Transverse colon (tissue), 4 donors: ENCODE results near the gene NPC1L1. TPM values are rescaled to one million over a fixed set of nuclear protein-coding genes. Genes with fewer than 3 reads are reported as not detected.

Experiments
- DNase-seq: peaks from one replicate; pipeline ENCODE4 v3.0.0-alpha.2; 2019
- H3K27ac ChIP-seq, 4 donors: fragments of 200-600 bp; sonication (generic); 2 replicates each; pipeline ENCODE4 v1.5.1; 2016 to 2018; ENCODE audit warnings: inconsistent platforms in 4 of 4
- H3K27me3 ChIP-seq: fragments of 200-600 bp; sonication (generic); 2 replicates; pipeline ENCODE4 v1.5.1; 2017; ENCODE audit warnings: inconsistent platforms
- H3K36me3 ChIP-seq, 4 donors: fragments of 200-600 bp; sonication (generic); 2 replicates each; pipeline ENCODE4 v1.5.1; 2017 to 2019; ENCODE audit warnings: inconsistent platforms in 4 of 4
- H3K4me1 ChIP-seq, 4 donors: fragments of 200-600 bp; sonication (generic); 2 replicates each; pipeline ENCODE4 v1.5.1; 2017 to 2020; ENCODE audit warnings: inconsistent platforms in 4 of 4
- H3K4me3 ChIP-seq, 4 donors: fragments of 200-600 bp; sonication (generic); 1 replicate in 1 of 4; 2 replicates in 3 of 4; pipeline versions ENCODE4 v1.5.1 to v1.6.1; 2017 to 2019; ENCODE audit warnings: inconsistent platforms in 4 of 4
- H3K9me3 ChIP-seq, 2 donors: fragments of 200-600 bp; sonication (generic); 2 replicates each; pipeline ENCODE4 v1.5.1; 2017 to 2019; ENCODE audit warnings: inconsistent platforms in 2 of 2
- EP300 ChIP-seq: sonication (generic); formaldehyde crosslinking; IDR thresholded peaks from one replicate; pipeline ENCODE4 v1.6.1; 2017; ENCODE audit warnings: antibody characterized with exemption, low read depth
- POLR2A ChIP-seq: fragments of 450-650 bp; IDR thresholded peaks from one replicate; pipeline ENCODE4 v1.6.1; 2016; ENCODE audit warnings: antibody characterized with exemption, mild to moderate bottlenecking, moderate library complexity
- POLR2AphosphoS5 ChIP-seq, 3 donors: sonication (generic); formaldehyde crosslinking; IDR thresholded peaks; one replicate each; pipeline ENCODE4 v1.6.1; 2016; ENCODE audit warnings: antibody characterized with exemption in 3 of 3
- WGBS, 2 donors: methylation state at CpG; one replicate each; pipeline ENCODE4 v1.1.5; 2018; ENCODE audit warnings: low coverage in 1 of 2; 5-methylcytosine and 5-hydroxymethylcytosine counted together
- in situ Hi-C, 4 donors: fragments of 200-750 bp; cut with MboI; loops; one replicate each; pipeline versions ENCODE4 v1.15.0 to v1.15.1; 2017; ENCODE audit warnings: low sequenced_read_pairs in 3 of 4, low pct_ligation_motif_present in 1 of 4, low pct_unique_long_range_greater_than_20kb in 1 of 4
- intact Hi-C: fragments of 100-400 bp; cut with DNase I; formaldehyde crosslinking; loops from one replicate; pipeline ENCODE4 v1.15.1; 2023; ENCODE audit warnings: low total_unique reads
- total RNA-seq, 4 donors: library from RNA; depleted of rRNA; stranded (reverse); fragments of >200 nt; gene quantifications; one replicate each; pipeline ENCODE4 v1.1.0, GENCODE V29; 2016
- TF ChIP-seq, protein P1 (sequence below), 5 experiments: fragments of 200-600 bp in 3 of 5; fragments of 450-650 bp in 2 of 5; sonication (generic) in 3 of 5; IDR thresholded peaks; 1 replicate in 2 of 5; 2 replicates in 3 of 5; pipeline ENCODE4 v1.5.1; 2016 to 2017; ENCODE audit warnings: antibody characterized with exemption in 5 of 5, inconsistent platforms in 3 of 5, mild to moderate bottlenecking in 2 of 5, moderate library complexity in 1 of 5

NPC1L1 gene
- total RNA-seq, 4 donors from 2014 or later: 0.48 TPM; not detected in 3

DNA sequence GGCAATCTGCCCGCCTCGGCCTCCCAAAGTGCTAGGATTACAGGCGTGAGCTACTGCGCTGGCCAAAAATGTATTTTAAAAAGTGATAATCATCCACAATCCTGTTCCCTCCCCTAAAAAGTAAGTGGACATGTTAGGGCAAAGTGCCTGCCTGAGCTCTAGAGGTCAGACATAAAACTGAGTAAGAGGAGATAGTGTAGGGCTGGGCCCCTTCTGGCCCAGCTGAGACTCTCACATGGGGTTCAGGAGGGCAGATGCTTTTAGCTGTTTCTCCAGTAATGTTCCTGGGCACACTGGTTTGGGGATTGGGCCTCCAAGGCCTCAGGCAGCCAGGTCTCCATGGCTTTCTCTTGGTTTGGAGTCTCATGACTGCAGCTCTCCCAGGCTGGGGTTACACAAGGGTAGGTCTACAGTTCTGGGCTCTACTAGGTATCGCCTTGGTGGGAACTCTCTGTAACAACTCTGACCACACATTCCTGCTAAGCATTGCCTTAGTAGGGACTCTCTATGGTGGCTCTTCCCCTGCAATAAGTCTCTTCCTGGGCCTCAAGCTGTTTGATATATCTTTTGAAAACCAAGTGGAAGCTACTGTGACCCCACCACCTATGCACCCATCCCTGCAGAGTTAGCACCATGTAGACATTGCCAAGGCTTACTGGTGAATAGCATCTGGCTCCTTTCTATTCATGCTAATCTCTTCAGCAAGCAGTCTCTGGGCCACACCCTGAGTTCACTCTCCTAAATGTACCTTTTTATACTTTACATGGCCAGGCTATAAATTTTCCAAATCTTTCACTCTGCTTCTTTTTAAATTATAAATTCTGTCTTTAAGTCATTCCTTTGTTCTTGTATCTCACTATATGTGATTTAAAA, 43.7 kb downstream of the NPC1L1 start:
- TF ChIP-seq, protein P1, sequence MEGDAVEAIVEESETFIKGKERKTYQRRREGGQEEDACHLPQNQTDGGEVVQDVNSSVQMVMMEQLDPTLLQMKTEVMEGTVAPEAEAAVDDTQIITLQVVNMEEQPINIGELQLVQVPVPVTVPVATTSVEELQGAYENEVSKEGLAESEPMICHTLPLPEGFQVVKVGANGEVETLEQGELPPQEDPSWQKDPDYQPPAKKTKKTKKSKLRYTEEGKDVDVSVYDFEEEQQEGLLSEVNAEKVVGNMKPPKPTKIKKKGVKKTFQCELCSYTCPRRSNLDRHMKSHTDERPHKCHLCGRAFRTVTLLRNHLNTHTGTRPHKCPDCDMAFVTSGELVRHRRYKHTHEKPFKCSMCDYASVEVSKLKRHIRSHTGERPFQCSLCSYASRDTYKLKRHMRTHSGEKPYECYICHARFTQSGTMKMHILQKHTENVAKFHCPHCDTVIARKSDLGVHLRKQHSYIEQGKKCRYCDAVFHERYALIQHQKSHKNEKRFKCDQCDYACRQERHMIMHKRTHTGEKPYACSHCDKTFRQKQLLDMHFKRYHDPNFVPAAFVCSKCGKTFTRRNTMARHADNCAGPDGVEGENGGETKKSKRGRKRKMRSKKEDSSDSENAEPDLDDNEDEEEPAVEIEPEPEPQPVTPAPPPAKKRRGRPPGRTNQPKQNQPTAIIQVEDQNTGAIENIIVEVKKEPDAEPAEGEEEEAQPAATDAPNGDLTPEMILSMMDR (IDR thresholded peaks at IDR 0.05): no peak
- TF ChIP-seq EP300 (no peak), POLR2AphosphoS5 (IDR thresholded peaks at IDR 0.05) (no peak), POLR2A (no peak)
- no peak for DNase-seq
- intact Hi-C loops (no loop called here), in situ Hi-C loops (loop anchor here in 2 of 4 donors (25.0 kb wide), 1 partner anchor 260 kb away; no protein-coding TSS in a partner anchor)
- Histone ChIP-seq H3K36me3 (no peaks in the 10 kb centered on the region), H3K9me3 (no peaks in the 10 kb centered on the region), H3K4me3 (no peak overlapping the region), H3K27me3 (peaks cover 9% of the 10 kb centered on the region), H3K27ac (no peak overlapping the region), H3K4me1 (no peaks in the 10 kb centered on the region)
- 94% methylated on average over 5 of the region's 5 CpGs; no CpG with 5 or more reads in 1 of the 2 donors for WGBS, 2 donors

DNA sequence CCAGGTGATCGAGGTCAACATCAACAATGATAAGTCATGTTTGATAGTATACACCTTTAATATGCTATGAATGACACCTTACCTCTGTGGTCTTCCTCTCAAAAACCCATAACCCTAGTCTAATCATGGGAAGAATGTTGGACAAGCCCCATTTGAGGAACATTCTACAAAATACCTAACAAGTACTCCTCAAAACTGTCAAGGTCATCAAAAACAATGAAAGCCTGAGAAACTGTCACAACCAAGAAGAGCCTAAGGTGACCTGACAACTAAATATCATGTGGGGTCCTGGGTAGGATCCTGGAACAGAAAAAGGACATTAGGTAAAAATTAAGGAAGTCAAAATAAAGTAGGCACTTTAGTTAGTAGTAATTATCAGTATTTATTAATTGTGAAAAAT, 44.7 kb downstream of the NPC1L1 start:
- no peak overlapping the region for H3K27ac ChIP-seq
- no peak overlapping the region for H3K4me3 ChIP-seq
- TF ChIP-seq, protein P1 (IDR thresholded peaks at IDR 0.05): no peak
- TF ChIP-seq EP300: no peak
- TF ChIP-seq POLR2AphosphoS5 (IDR thresholded peaks at IDR 0.05): no peak
- no peak for TF ChIP-seq POLR2A
- peaks cover 9% of the 10 kb centered on the region for H3K27me3 ChIP-seq
- in situ Hi-C loops (loop anchor here in 2 of 4 donors (25.0 kb wide), 1 partner anchor 259 kb away; no protein-coding TSS in a partner anchor), intact Hi-C loops (no loop called here)
- DNase-seq: no peak
- no peaks in the 10 kb centered on the region for H3K9me3 ChIP-seq
- H3K36me3 ChIP-seq: no peaks in the 10 kb centered on the region
- peaks cover 0 to 1% (median under 1%) of the 10 kb centered on the region in 4 donors for H3K4me1 ChIP-seq
- WGBS, 2 donors: 91 to 100% methylated on average over 1 of the region's 1 CpG

- in situ Hi-C loops (loop anchor here in 2 of 4 donors (25.0 kb wide), 1 partner anchor 258 kb away; no protein-coding TSS in a partner anchor), intact Hi-C loops (no loop called here)
- no peaks in the 10 kb centered on the region for H3K36me3 ChIP-seq
- WGBS, 2 donors: 68 to 79% methylated on average over 2 of the region's 2 CpGs
- DNase-seq: no peak
- H3K27ac ChIP-seq: no peak overlapping the region
- TF ChIP-seq POLR2AphosphoS5 (IDR thresholded peaks at IDR 0.05): no peak
- no peak for TF ChIP-seq POLR2A
- TF ChIP-seq, protein P1 (IDR thresholded peaks at IDR 0.05): no peak
- no peak for TF ChIP-seq EP300
- H3K9me3 ChIP-seq: no peaks in the 10 kb centered on the region
- peaks cover 9% of the 10 kb centered on the region for H3K27me3 ChIP-seq
- H3K4me3 ChIP-seq: no peak overlapping the region
- H3K4me1 ChIP-seq: peaks cover 0 to 7% (median 3%) of the 10 kb centered on the region in 4 donors
Measured at GRCh38 chr7:44494960-44495359, 46.2 kb downstream of the NPC1L1 start.

DNA sequence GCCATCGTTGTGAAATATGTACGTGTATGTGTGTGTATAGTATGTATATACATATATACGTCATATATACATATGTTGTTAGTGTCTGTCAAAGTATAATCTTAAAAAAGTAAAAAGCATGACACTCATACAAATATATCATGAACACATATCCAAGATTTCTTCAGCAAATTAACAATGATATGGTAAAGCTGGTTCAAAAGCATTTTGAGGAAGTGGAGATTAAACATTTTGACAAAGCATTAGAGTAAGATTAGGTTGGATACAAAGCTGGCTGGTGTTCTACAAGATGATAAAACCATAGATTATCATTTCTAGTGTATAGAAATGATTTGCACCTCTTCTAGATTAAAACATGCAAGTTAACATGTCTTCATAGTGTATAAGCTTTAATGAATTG, 49.9 kb downstream of the NPC1L1 start:
- no peaks in the 10 kb centered on the region for H3K9me3 ChIP-seq
- DNase-seq: no peak
- no peak for TF ChIP-seq POLR2A
- no peak for TF ChIP-seq POLR2AphosphoS5 (IDR thresholded peaks at IDR 0.05)
- TF ChIP-seq, protein P1 (IDR thresholded peaks at IDR 0.05): no peak
- no peak for TF ChIP-seq EP300
- intact Hi-C loops: no loop called here
- peak overlapping the region in 3 of 4 donors; percentile 68 to 89 (median 72) for H3K4me3 ChIP-seq
- H3K27ac ChIP-seq: peak overlapping the region; percentile 92 to 98 (median 94)
- in situ Hi-C loops: loop anchor here in 2 of 4 donors (25.0 kb wide), 1 partner anchor 254 kb away; no protein-coding TSS in a partner anchor
- WGBS, 2 donors: 5 to 9% methylated on average over 3 of the region's 3 CpGs
- peaks cover 9 to 40% (median 29%) of the 10 kb centered on the region in 4 donors for H3K4me1 ChIP-seq
- no peaks in the 10 kb centered on the region for H3K36me3 ChIP-seq
- H3K27me3 ChIP-seq: peaks cover 9% of the 10 kb centered on the region
